Muscle layer of duodenum (tissue), 2 donors: ENCODE measurements around the gene SLC5A9.
"Not testable (repeated sequence)": the region's sequence is repeated elsewhere in the genome, so short reads cannot be mapped to it uniquely, and the experiment has no call there.

ENCODE experiments used
- H3K27ac ChIP-seq: one replicate; pipeline ENCODE4 v1.7.0; 2013; ENCODE audit warnings: mild to moderate bottlenecking, low read length
- H3K27me3 ChIP-seq: one replicate; pipeline ENCODE4 v1.7.0; 2013; ENCODE audit warnings: low read depth, mild to moderate bottlenecking, control low read depth, low read length
- H3K36me3 ChIP-seq, 2 donors: one replicate each; pipeline ENCODE4 v1.7.0; 2013; ENCODE audit warnings: low read length in 2 of 2, control low read depth in 1 of 2, mild to moderate bottlenecking in 1 of 2; ENCODE audit not compliant: insufficient read depth in 2 of 2, control insufficient read depth in 1 of 2
- H3K4me1 ChIP-seq, 2 donors: one replicate each; pipeline ENCODE4 v1.7.0; 2013; ENCODE audit warnings: low read length in 2 of 2, mild to moderate bottlenecking in 2 of 2, control low read depth in 1 of 2, moderate library complexity in 1 of 2; ENCODE audit not compliant: insufficient read depth in 2 of 2, control insufficient read depth in 1 of 2
- H3K4me3 ChIP-seq, 2 donors: one replicate each; pipeline ENCODE4 v1.7.0; 2013; ENCODE audit warnings: low read length in 2 of 2, low read depth in 1 of 2, mild to moderate bottlenecking in 1 of 2
- H3K9me3 ChIP-seq, 2 donors: one replicate each; pipeline ENCODE4 v1.7.0; 2013; ENCODE audit warnings: low read length in 2 of 2, control low read depth in 1 of 2, mild to moderate bottlenecking in 1 of 2; ENCODE audit not compliant: control insufficient read depth in 1 of 2
- donor health status: healthy.

The SLC5A9 gene

GRCh38 chr1:48284696-48285420 is 62.3 kb downstream of the SLC5A9 start:
- H3K27ac ChIP-seq, H3K36me3 ChIP-seq, H3K9me3 ChIP-seq, H3K27me3 ChIP-seq, H3K4me3 ChIP-seq, H3K4me1 ChIP-seq: not testable (repeated sequence)

- H3K9me3 ChIP-seq: no peaks in the 10 kb centered on the region
These were observed 63.0 kb downstream of the SLC5A9 start for GRCh38 chr1:48285525-48285924.

GRCh38 chr1:48291421-48291820 is 68.9 kb downstream of the SLC5A9 start:
- no peaks in the 10 kb centered on the region for H3K4me1 ChIP-seq
- H3K4me3 ChIP-seq: no peak overlapping the region
- no peak overlapping the region for H3K27ac ChIP-seq
- no peaks in the 10 kb centered on the region for H3K27me3 ChIP-seq
- H3K36me3 ChIP-seq: peaks cover 0 to 5% of the 10 kb centered on the region in 2 donors
- no peaks in the 10 kb centered on the region for H3K9me3 ChIP-seq

More at GRCh38 chr1:48285525-48285924, 63.0 kb downstream of the SLC5A9 start:
- no peak overlapping the region for H3K4me3 ChIP-seq
- no peak overlapping the region for H3K27ac ChIP-seq
- H3K36me3 ChIP-seq: no peaks in the 10 kb centered on the region
- no peaks in the 10 kb centered on the region for H3K27me3 ChIP-seq
- H3K4me1 ChIP-seq: no peaks in the 10 kb centered on the region

- H3K27ac ChIP-seq: no peak overlapping the region
- H3K4me1 ChIP-seq: no peaks in the 10 kb centered on the region
- no peaks in the 10 kb centered on the region for H3K9me3 ChIP-seq
- peaks cover 0 to 5% of the 10 kb centered on the region in 2 donors for H3K36me3 ChIP-seq
- no peaks in the 10 kb centered on the region for H3K27me3 ChIP-seq
- no peak overlapping the region for H3K4me3 ChIP-seq
These were observed 70.2 kb downstream of the SLC5A9 start for GRCh38 chr1:48292706-48293105.

- H3K4me1 ChIP-seq, H3K27me3 ChIP-seq, H3K27ac ChIP-seq, H3K4me3 ChIP-seq, H3K36me3 ChIP-seq, H3K9me3 ChIP-seq: not testable (repeated sequence)
These were observed 71.6 kb downstream of the SLC5A9 start for GRCh38 chr1:48294094-48294493.

GRCh38 chr1:48294656-48295055 is 72.1 kb downstream of the SLC5A9 start:
- no peaks in the 10 kb centered on the region for H3K27me3 ChIP-seq
- H3K9me3 ChIP-seq: no peaks in the 10 kb centered on the region
- no peak overlapping the region for H3K4me3 ChIP-seq
- H3K36me3 ChIP-seq: peaks cover 0 to 5% of the 10 kb centered on the region in 2 donors
- H3K4me1 ChIP-seq: no peaks in the 10 kb centered on the region
- H3K27ac ChIP-seq: no peak overlapping the region
